Measurements from ENCODE around the gene ABCC10. TPM values are rescaled to one million over a fixed set of nuclear protein-coding genes. Genes with fewer than 3 reads are reported as not detected.

The ABCC10 gene
- total RNA-seq, 2 donors from 2014 or later, result 21.1 to 22.4 TPM

Small RNAs within 50 kb of the gene (microRNA-seq; reads per million reads assigned to microRNA genes)
- 0 reads per million in 2 donors for gene MIR6780B (ENCODE audit: borderline microRNAs expressed in 2 of 2)

Other genes with a start within 250 kb of the ABCC10 start
- gene CUL9, start 245.3 kb upstream of the ABCC10 start, total RNA-seq, result 10 to 100 TPM; 24.5 to 25.5 TPM
- 10 to 100 TPM; 24.5 to 42.5 TPM for gene DNPH1, start 198.1 kb upstream of the ABCC10 start, total RNA-seq
- gene TTBK1, start 184.1 kb upstream of the ABCC10 start, total RNA-seq, result under 1 TPM; 0.09 to 0.14 TPM
- gene SLC22A7, start 129.3 kb upstream of the ABCC10 start, total RNA-seq, result not detected
- gene CRIP3, start 118.7 kb upstream of the ABCC10 start, total RNA-seq, result 1 to 10 TPM in 1 of 2 donors, under 1 TPM in 1; 1.00 to 1.4 TPM
- gene ZNF318, start 57.9 kb upstream of the ABCC10 start, total RNA-seq, result 10 to 100 TPM; 11.2 to 13.9 TPM
- gene DLK2, start 28.0 kb downstream of the ABCC10 start, total RNA-seq, result under 1 TPM; 0.14 to 0.42 TPM
- gene TJAP1, start 50.0 kb downstream of the ABCC10 start, total RNA-seq, result 10 to 100 TPM; 23.4 to 25.4 TPM
- gene LRRC73, start 82.8 kb downstream of the ABCC10 start, total RNA-seq, result under 1 TPM; 0.69 to 0.90 TPM
- 10 to 100 TPM; 54.6 to 61.3 TPM for gene YIPF3, start 89.4 kb downstream of the ABCC10 start, total RNA-seq
- 10 to 100 TPM; 23.9 to 31.7 TPM for gene POLR1C, start 89.5 kb downstream of the ABCC10 start, total RNA-seq
- 10 to 100 TPM; 18.4 to 26.2 TPM for gene XPO5, start 148.5 kb downstream of the ABCC10 start, total RNA-seq
- 10 to 100 TPM; 11.0 to 16.7 TPM for gene POLH, start 148.6 kb downstream of the ABCC10 start, total RNA-seq
- gene GTPBP2, start 201.7 kb downstream of the ABCC10 start, total RNA-seq, result 10 to 100 TPM; 43.3 to 50.4 TPM
- 10 to 100 TPM; 12.0 to 15.5 TPM for gene MAD2L1BP, start 208.3 kb downstream of the ABCC10 start, total RNA-seq
- gene RSPH9, start 217.5 kb downstream of the ABCC10 start, total RNA-seq, result under 1 TPM; 0.19 to 0.23 TPM

Data from posterior vena cava (tissue), 2 donors.